Astrocyte (in vitro differentiated cells and primary cell): Measurements from ENCODE around the gene SELENOO. TPM values are rescaled to one million over a fixed set of nuclear protein-coding genes. Genes with fewer than 3 reads are reported as not detected.

Experiments used
- DNase-seq: peaks from one replicate; pipeline ENCODE4 v3.0.0-alpha.2; 2010; ENCODE audit warnings: low read depth
- FAIRE-seq: peaks from 2 replicates; lab custom pipeline; 2011; peaks lifted over from hg19 to GRCh38; lab: Jason Lieb, UNC
- H2AFZ ChIP-seq: 2 replicates; pipeline ENCODE4 v1.6.0; 2012; ENCODE audit warnings: low read depth, low read length, inconsistent platforms
- H3K27ac ChIP-seq: 2 replicates; pipeline ENCODE4 v1.5.1; 2011; ENCODE audit warnings: low read depth, low read length, inconsistent platforms
- H3K27me3 ChIP-seq: 2 replicates; pipeline ENCODE4 v1.6.0; 2011; ENCODE audit warnings: low read length, inconsistent platforms; ENCODE audit not compliant: insufficient read depth
- H3K36me3 ChIP-seq: 2 replicates; pipeline ENCODE4 v1.5.1; 2011; ENCODE audit warnings: low read length, inconsistent platforms; ENCODE audit not compliant: insufficient read depth
- H3K4me1 ChIP-seq: 2 replicates; pipeline ENCODE4 v1.5.1; 2011; ENCODE audit warnings: low read length, inconsistent platforms; ENCODE audit not compliant: insufficient read depth
- H3K4me2 ChIP-seq: 2 replicates; pipeline ENCODE4 v1.6.0; 2012; ENCODE audit warnings: low read length, inconsistent platforms
- H3K4me3 ChIP-seq: 2 replicates; pipeline ENCODE4 v1.5.1; 2011; ENCODE audit warnings: low read depth, mild to moderate bottlenecking, low read length, inconsistent platforms; ENCODE audit not compliant: insufficient read depth
- H3K79me2 ChIP-seq: 2 replicates; pipeline ENCODE4 v1.6.0; 2012; ENCODE audit warnings: mild to moderate bottlenecking, low read length, inconsistent platforms; ENCODE audit not compliant: insufficient read depth
- H3K9ac ChIP-seq: 2 replicates; pipeline ENCODE4 v1.6.0; 2012; ENCODE audit warnings: mild to moderate bottlenecking, low read length, inconsistent platforms
- H3K9me3 ChIP-seq: 2 replicates; pipeline ENCODE4 v1.5.1; 2012; ENCODE audit warnings: low read depth, mild to moderate bottlenecking, low read length, inconsistent platforms; ENCODE audit not compliant: insufficient read depth
- H4K20me1 ChIP-seq: 2 replicates; pipeline ENCODE4 v1.6.0; 2012; ENCODE audit warnings: low read length, inconsistent platforms; ENCODE audit not compliant: insufficient read depth
- H3K27ac Mint-ChIP-seq: one replicate; pipeline ENCODE4 v1.8.0; 2021; ENCODE audit warnings: mild to moderate bottlenecking, mixed read lengths; ENCODE audit not compliant: unreplicated experiment
- H3K27me3 Mint-ChIP-seq: one replicate; pipeline ENCODE4 v1.8.0; 2021; ENCODE audit warnings: low read depth, mixed read lengths; ENCODE audit not compliant: unreplicated experiment
- H3K36me3 Mint-ChIP-seq: one replicate; pipeline ENCODE4 v1.8.0; 2021; ENCODE audit warnings: low read depth, mixed read lengths; ENCODE audit not compliant: unreplicated experiment
- H3K4me1 Mint-ChIP-seq: one replicate; pipeline ENCODE4 v1.8.0; 2021; ENCODE audit warnings: low read depth, mixed read lengths; ENCODE audit not compliant: unreplicated experiment
- H3K4me3 Mint-ChIP-seq: one replicate; pipeline ENCODE4 v1.8.0; 2021; ENCODE audit warnings: mild to moderate bottlenecking, moderate library complexity, mixed read lengths; ENCODE audit not compliant: unreplicated experiment
- H3K9me3 Mint-ChIP-seq: one replicate; pipeline ENCODE4 v1.8.0; 2021; ENCODE audit warnings: mild to moderate bottlenecking, mixed read lengths; ENCODE audit not compliant: unreplicated experiment
- EZH2 ChIP-seq: IDR thresholded peaks from 2 replicates; pipeline ENCODE4 v1.6.1; 2012; ENCODE audit warnings: mild to moderate bottlenecking, low read length, inconsistent platforms; ENCODE audit not compliant: insufficient read depth
- total RNA-seq: library from RNA; stranded (reverse); gene quantifications from 2 replicates; pipeline ENCODE4 v1.2.1, GENCODE V29; 2021
- TF ChIP-seq, protein P1 (sequence below): IDR thresholded peaks from 2 replicates; pipeline ENCODE4 v1.5.1; 2011; ENCODE audit warnings: low read depth, mild to moderate bottlenecking, inconsistent platforms, low read length, moderate library complexity; ENCODE audit not compliant: insufficient read depth

SELENOO gene
- total RNA-seq, 1 donor from 2014 or later, result 18.5 TPM

DNA sequence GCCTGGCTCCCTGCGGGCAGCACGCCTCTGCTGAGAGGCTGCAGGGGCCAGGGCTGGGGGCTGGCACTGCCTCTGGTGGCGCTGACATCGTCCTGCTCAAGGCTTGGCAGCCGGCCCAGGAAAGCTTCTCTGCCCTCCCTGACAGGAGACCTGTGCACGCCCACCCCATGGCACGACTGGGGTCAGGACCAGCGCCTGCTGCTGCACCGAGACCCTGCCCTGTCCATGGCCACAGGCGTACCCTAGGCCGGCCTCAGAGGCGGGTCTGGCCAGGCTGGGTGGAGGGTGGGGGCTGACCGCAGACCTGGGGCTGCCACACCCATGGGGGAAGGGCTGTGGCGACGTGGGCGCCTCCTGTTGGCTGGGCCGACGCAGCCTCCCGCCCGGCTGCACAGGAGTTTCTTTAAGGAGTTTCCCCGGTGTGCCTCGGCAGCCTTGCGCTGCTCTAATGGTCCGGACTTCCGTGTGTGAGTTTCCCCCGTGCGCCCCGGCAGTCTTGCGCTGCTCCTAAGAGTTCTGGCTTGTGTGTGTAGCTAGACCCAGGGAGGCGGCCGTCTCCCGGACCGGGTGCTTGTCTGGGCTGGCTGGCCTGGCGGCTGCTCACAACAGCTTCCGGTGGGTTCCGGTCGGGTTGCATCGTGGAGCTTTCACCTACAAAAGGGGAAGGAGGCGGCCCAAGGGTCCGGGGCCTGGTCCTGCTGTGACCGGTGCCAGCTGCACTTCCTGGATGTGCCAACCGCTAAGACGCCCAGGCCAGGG, 10.4 kb upstream of the SELENOO start:
- H3K9ac ChIP-seq, result peak overlapping the region; percentile 18
- H3K4me1 ChIP-seq, result peaks cover 22% of the 10 kb centered on the region
- FAIRE-seq, result no peak
- no peaks in the 10 kb centered on the region for H3K9me3 ChIP-seq
- peaks cover 8% of the 10 kb centered on the region for H3K4me1 Mint-ChIP-seq
- H3K36me3 Mint-ChIP-seq, result peaks cover 3% of the 10 kb centered on the region
- H3K79me2 ChIP-seq, result peaks cover 66% of the 10 kb centered on the region
- peak overlapping the region; percentile 34 for H3K27ac Mint-ChIP-seq
- peak overlapping the region; percentile 10 for H3K4me3 ChIP-seq
- peak; percentile 32 for DNase-seq
- no peaks in the 10 kb centered on the region for H3K36me3 ChIP-seq
- peaks cover 64% of the 10 kb centered on the region for H4K20me1 ChIP-seq
- TF ChIP-seq, protein P1, sequence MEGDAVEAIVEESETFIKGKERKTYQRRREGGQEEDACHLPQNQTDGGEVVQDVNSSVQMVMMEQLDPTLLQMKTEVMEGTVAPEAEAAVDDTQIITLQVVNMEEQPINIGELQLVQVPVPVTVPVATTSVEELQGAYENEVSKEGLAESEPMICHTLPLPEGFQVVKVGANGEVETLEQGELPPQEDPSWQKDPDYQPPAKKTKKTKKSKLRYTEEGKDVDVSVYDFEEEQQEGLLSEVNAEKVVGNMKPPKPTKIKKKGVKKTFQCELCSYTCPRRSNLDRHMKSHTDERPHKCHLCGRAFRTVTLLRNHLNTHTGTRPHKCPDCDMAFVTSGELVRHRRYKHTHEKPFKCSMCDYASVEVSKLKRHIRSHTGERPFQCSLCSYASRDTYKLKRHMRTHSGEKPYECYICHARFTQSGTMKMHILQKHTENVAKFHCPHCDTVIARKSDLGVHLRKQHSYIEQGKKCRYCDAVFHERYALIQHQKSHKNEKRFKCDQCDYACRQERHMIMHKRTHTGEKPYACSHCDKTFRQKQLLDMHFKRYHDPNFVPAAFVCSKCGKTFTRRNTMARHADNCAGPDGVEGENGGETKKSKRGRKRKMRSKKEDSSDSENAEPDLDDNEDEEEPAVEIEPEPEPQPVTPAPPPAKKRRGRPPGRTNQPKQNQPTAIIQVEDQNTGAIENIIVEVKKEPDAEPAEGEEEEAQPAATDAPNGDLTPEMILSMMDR, result no peak
- no peak for TF ChIP-seq EZH2
- H3K4me3 Mint-ChIP-seq, result no peak overlapping the region
- no peak overlapping the region for H3K27ac ChIP-seq
- H3K9me3 Mint-ChIP-seq, result no peaks in the 10 kb centered on the region
- H3K27me3 Mint-ChIP-seq, result no peaks in the 10 kb centered on the region
- peak overlapping the region; percentile 41 for H2AFZ ChIP-seq
- peak overlapping the region; percentile 69 for H3K4me2 ChIP-seq
- H3K27me3 ChIP-seq, result no peaks in the 10 kb centered on the region

DNA sequence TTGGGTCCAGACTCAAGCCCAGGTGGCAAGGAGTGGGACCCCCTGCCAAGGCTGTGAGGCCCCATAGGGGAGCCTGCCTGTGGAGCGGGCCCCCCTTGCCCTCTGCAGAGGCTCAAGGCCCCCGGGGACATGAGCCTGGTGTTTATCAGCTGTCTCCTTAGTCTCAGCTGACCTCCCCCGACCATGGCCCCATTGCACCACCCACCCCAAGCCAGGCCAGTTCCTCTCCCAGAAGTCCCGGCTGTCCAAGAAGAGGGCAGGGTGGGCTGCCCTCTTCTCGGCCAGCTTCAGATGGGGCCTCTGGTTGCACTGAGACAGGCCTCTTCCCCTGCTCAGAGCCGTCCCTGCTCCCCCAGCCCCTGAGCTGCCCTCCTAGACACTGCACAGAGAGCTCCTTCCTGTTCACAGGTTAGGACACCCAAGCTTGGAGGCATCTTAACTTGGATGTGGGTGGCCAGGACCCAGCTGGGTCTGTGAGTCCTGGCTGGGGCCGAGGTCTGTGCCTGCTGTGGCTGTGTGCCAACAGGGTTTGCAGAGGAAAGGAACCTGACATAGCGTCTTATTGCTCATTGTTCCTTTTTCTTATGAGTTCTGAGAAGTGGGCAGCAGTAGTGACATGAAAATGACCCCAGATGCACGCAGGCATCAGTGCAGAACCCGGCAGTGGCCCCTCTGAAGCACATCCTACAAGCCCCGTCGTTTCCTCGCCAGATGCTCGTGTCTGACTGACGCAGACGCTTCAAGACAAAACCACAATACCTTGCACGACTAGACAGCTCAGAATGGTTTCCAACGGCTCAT, 9.7 kb upstream of the SELENOO start:
- TF ChIP-seq, protein P1, result no peak
- no peak for TF ChIP-seq EZH2
- Mint-ChIP-seq H3K36me3 (peaks cover 3% of the 10 kb centered on the region), H3K27ac (no peak overlapping the region), H3K4me1 (peaks cover 8% of the 10 kb centered on the region), H3K9me3 (no peaks in the 10 kb centered on the region), H3K27me3 (no peaks in the 10 kb centered on the region), H3K4me3 (peak overlapping the region; percentile 54)
- Histone ChIP-seq H3K36me3 (no peaks in the 10 kb centered on the region), H3K79me2 (peaks cover 66% of the 10 kb centered on the region), H3K4me1 (peaks cover 21% of the 10 kb centered on the region), H3K9me3 (no peaks in the 10 kb centered on the region), H3K4me3 (no peak overlapping the region), H3K4me2 (peak overlapping the region; percentile 69), H3K9ac (no peak overlapping the region), H4K20me1 (peaks cover 64% of the 10 kb centered on the region), H3K27ac (no peak overlapping the region), H3K27me3 (no peaks in the 10 kb centered on the region), H2AFZ (no peak overlapping the region)
- DNase-seq (no peak), FAIRE-seq (no peak)
